Peyer's patch (tissue), 4 donors: Measurements from ENCODE around the gene FURIN. TPM values are rescaled to one million over a fixed set of nuclear protein-coding genes. Genes with fewer than 3 reads are reported as not detected.

Experiments
- DNase-seq, 3 donors: peaks; one replicate each; pipeline ENCODE4 v3.0.0-alpha.2; 2017 to 2019
- H3K27ac ChIP-seq, 4 donors: fragments of 200-600 bp; sonication (generic); one replicate each; pipeline ENCODE4 v1.5.1; 2016 to 2019
- H3K27me3 ChIP-seq, 2 donors: fragments of 200-600 bp; sonication (generic); one replicate each; pipeline ENCODE4 v1.5.1; 2019
- H3K36me3 ChIP-seq, 3 donors: fragments of 200-600 bp; sonication (generic); one replicate each; pipeline ENCODE4 v1.5.1; 2016 to 2019
- H3K4me1 ChIP-seq, 4 donors: fragments of 200-600 bp; sonication (generic); one replicate each; pipeline ENCODE4 v1.5.1; 2016 to 2019
- H3K4me3 ChIP-seq, 4 donors: fragments of 200-600 bp; sonication (generic); 1 replicate in 3 of 4; 2 replicates in 1 of 4; pipeline ENCODE4 v1.5.1; 2016 to 2019; ENCODE audit warnings: mild to moderate bottlenecking in 1 of 4
- H3K9me3 ChIP-seq, 4 donors: fragments of 200-600 bp; sonication (generic); one replicate each; pipeline ENCODE4 v1.5.1; 2016 to 2019; ENCODE audit warnings: mild to moderate bottlenecking in 1 of 4
- POLR2A ChIP-seq, 2 donors: fragments of 450-650 bp; IDR thresholded peaks; one replicate each; pipeline ENCODE4 v1.5.1; 2017; ENCODE audit warnings: antibody characterized with exemption in 2 of 2, mild to moderate bottlenecking in 2 of 2, moderate library complexity in 2 of 2
- total RNA-seq, 4 donors: library from RNA; depleted of rRNA; stranded (reverse); fragments of >200 nt; gene quantifications; one replicate each; pipeline ENCODE4 v1.1.0, GENCODE V29; 2016
- TF ChIP-seq, protein P1 (sequence below), 6 experiments: fragments of 450-650 bp in 4 of 6; fragments of 200-600 bp in 2 of 6; sonication (generic) in 1 of 6; IDR thresholded peaks; one replicate each; pipeline ENCODE4 v1.5.1; 2017 to 2019; ENCODE audit warnings: antibody characterized with exemption in 6 of 6, mild to moderate bottlenecking in 3 of 6, moderate library complexity in 1 of 6

FURIN gene
- total RNA-seq, 4 donors from 2014 or later: 53.6 to 76.7 (median 70.1) TPM

DNA sequence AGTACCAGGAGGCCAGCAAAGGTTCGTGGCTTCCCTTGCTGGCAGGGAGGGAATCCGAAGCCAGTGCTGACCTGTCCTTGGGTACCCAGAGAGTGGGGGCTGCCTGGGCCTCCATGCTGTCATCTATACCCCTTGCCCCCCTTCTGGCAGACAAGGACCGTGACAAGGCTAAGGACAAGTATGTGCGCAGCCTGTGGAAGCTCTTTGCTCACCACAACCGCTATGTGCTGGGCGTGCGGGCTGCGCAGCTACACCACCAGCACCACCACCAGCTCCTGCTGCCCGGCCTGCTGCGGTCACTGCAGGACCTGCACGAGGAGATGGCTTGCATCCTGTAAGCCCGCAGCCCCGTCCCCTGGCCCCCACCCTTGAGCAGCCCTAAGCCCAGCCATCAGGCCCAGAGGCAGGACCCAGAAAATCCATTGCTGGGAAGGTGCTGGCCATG, 18.7 kb downstream of the FURIN start:
- Histone ChIP-seq H3K9me3 (no peaks in the 10 kb centered on the region), H3K27me3 (no peaks in the 10 kb centered on the region), H3K36me3 (peaks cover 0 to 22% (median 0%) of the 10 kb centered on the region in 3 donors), H3K4me1 (peaks cover 7 to 29% (median 21%) of the 10 kb centered on the region in 4 donors), H3K4me3 (no peak overlapping the region), H3K27ac (no peak overlapping the region)
- no peak for DNase-seq
- TF ChIP-seq, protein P1, sequence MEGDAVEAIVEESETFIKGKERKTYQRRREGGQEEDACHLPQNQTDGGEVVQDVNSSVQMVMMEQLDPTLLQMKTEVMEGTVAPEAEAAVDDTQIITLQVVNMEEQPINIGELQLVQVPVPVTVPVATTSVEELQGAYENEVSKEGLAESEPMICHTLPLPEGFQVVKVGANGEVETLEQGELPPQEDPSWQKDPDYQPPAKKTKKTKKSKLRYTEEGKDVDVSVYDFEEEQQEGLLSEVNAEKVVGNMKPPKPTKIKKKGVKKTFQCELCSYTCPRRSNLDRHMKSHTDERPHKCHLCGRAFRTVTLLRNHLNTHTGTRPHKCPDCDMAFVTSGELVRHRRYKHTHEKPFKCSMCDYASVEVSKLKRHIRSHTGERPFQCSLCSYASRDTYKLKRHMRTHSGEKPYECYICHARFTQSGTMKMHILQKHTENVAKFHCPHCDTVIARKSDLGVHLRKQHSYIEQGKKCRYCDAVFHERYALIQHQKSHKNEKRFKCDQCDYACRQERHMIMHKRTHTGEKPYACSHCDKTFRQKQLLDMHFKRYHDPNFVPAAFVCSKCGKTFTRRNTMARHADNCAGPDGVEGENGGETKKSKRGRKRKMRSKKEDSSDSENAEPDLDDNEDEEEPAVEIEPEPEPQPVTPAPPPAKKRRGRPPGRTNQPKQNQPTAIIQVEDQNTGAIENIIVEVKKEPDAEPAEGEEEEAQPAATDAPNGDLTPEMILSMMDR (IDR thresholded peaks at IDR 0.05): no peak
- TF ChIP-seq POLR2A (IDR thresholded peaks at IDR 0.05): no peak

DNA sequence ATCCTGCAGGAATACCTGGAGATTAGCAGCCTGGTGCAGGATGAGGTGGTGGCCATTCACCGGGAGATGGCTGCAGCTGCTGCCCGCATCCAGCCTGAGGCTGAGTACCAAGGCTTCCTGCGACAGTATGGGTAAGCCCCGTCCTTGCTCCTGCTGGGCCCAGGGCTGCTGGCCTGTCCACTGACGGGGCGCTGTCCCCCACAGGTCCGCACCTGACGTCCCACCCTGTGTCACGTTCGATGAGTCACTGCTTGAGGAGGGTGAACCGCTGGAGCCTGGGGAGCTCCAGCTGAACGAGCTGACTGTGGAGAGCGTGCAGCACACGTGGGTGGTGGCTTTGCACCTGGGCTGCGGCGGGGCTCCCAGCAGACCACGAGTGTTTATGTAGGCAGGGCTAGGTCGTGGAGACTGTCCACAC, 20.9 kb downstream of the FURIN start:
- no peak overlapping the region for H3K27ac ChIP-seq
- H3K27me3 ChIP-seq: no peaks in the 10 kb centered on the region
- H3K4me3 ChIP-seq: no peak overlapping the region
- H3K4me1 ChIP-seq: peaks cover 0 to 16% (median 15%) of the 10 kb centered on the region in 4 donors
- peaks cover 0 to 43% (median 0%) of the 10 kb centered on the region in 3 donors for H3K36me3 ChIP-seq
- no peak for TF ChIP-seq POLR2A (IDR thresholded peaks at IDR 0.05)
- TF ChIP-seq, protein P1 (IDR thresholded peaks at IDR 0.05): no peak
- no peaks in the 10 kb centered on the region for H3K9me3 ChIP-seq
- DNase-seq: peak; percentile 49 to 70 (median 55)

DNA sequence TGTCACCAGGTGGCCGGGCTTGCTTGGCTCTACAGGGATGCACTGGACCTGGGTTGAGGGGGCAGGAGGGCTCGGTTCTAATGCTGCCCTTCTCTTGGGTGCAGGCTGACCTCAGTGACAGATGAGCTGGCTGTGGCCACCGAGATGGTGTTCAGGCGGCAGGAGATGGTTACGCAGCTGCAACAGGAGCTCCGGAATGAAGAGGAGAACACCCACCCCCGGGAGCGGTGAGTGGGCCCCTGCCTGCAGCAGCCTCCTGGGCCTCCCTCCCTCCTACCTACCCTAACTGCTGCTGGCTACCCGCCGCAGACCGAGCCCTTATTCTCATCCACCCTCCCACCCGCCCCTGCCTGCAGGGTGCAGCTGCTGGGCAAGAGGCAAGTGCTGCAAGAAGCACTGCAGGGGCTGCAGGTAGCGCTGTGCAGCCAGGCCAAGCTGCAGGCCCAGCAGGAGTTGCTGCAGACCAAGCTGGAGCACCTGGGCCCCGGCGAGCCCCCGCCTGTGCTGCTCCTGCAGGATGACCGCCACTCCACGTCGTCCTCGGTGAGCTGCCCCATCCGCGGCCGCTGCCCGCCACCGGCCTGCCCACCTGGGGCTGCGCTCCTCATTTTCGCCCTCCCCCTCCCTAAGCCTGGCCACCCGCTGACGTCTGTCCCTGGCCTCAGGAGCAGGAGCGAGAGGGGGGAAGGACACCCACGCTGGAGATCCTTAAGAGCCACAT, 21.5 kb downstream of the FURIN start:
- Histone ChIP-seq H3K27me3 (no peaks in the 10 kb centered on the region), H3K4me1 (peaks cover 0 to 13% (median 9%) of the 10 kb centered on the region in 4 donors), H3K27ac (no peak overlapping the region), H3K4me3 (no peak overlapping the region), H3K9me3 (no peaks in the 10 kb centered on the region), H3K36me3 (peaks cover 0 to 48% (median 0%) of the 10 kb centered on the region in 3 donors)
- TF ChIP-seq, protein P1 (IDR thresholded peaks at IDR 0.05): no peak
- DNase-seq: no peak

DNA sequence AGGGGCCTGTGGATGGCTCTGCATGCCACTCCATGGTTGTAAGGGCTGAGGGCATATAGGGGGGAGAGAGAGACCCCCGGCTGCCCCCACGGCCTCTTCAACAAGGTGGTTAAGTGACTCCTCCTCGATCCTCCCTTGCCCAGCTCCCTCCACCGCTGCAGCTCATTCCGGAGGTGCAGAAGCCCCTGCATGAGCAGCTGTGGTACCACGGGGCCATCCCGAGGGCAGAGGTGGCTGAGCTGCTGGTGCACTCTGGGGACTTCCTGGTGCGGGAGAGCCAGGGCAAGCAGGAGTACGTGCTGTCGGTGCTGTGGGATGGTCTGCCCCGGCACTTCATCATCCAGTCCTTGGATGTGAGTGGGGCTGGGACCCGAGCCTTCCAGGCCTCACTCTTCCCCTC, 22.5 kb downstream of the FURIN start:
- no peak for TF ChIP-seq POLR2A (IDR thresholded peaks at IDR 0.05)
- TF ChIP-seq, protein P1 (IDR thresholded peaks at IDR 0.05): no peak
- Histone ChIP-seq H3K4me3 (no peak overlapping the region), H3K27ac (no peak overlapping the region), H3K27me3 (no peaks in the 10 kb centered on the region), H3K36me3 (peaks cover 0 to 57% (median 0%) of the 10 kb centered on the region in 3 donors), H3K4me1 (peaks cover 0 to 5% (median under 1%) of the 10 kb centered on the region in 4 donors), H3K9me3 (no peaks in the 10 kb centered on the region)
- no peak for DNase-seq

DNA sequence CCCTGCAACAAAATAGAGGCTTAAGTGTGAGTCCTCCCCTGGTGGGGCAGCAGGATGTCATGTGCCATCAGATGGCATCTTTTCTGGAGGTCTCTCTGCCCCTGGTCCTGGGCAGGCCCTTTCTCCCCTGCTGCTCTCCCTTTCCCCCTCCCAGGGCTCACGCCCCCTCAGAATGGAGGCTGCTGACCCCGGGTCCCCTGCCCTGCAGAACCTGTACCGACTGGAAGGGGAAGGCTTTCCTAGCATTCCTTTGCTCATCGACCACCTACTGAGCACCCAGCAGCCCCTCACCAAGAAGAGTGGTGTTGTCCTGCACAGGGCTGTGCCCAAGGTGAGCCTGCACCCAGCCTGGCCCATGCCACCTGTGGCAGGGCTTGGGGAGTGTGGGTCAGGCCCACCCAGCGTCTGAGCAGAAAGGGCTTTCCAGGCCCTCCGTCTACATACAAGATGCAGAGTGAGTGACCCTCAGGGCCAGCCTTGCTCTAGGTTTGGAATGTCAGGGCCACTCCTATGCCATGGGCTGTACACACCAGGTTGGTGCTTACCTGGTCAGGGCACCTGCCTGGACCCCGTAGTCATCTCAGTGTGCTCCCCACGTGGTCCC, 23.1 kb downstream of the FURIN start:
- TF ChIP-seq, protein P1 (IDR thresholded peaks at IDR 0.05): no peak
- TF ChIP-seq POLR2A (IDR thresholded peaks at IDR 0.05): no peak
- Histone ChIP-seq H3K27ac (no peak overlapping the region), H3K4me1 (peaks cover 0 to 4% (median 0%) of the 10 kb centered on the region in 4 donors), H3K27me3 (no peaks in the 10 kb centered on the region), H3K4me3 (no peak overlapping the region), H3K9me3 (no peaks in the 10 kb centered on the region), H3K36me3 (peaks cover 0 to 58% (median 0%) of the 10 kb centered on the region in 3 donors)
- no peak for DNase-seq
